H1 (cell line): ENCODE measurements around the gene MED17. TPM values are rescaled to one million over a fixed set of nuclear protein-coding genes. Genes with fewer than 3 reads are reported as not detected.

Experiments
- EGR1 ChIP-seq: IDR thresholded peaks from 2 replicates; pipeline ENCODE4 v1.6.1; 2011; ENCODE audit warnings: low read depth, low read length, borderline replicate concordance
- EZH2 ChIP-seq: fragments of 200-600 bp; sonication (generic); IDR thresholded peaks from 2 replicates; pipeline ENCODE4 v1.7.1; 2012; ENCODE audit warnings: low read depth, mild to moderate bottlenecking, moderate library complexity, low read length, inconsistent platforms; ENCODE audit not compliant: severe bottlenecking
- polyA plus RNA-seq, 7 experiments: library from polyadenylated mRNA; depleted of rRNA in 3 of 7; stranded (reverse) in 5 of 7; unstranded in 2 of 7; fragments of >200 nt in 5 of 7; fragments of 200-250 nt in 2 of 7; gene quantifications; 1 replicate in 5 of 7; 2 replicates in 1 of 7; 4 replicates in 1 of 7; pipeline versions ENCODE4 v1.2.1 to v1.2.3, GENCODE V29; 2011 to 2013; ENCODE audit warnings: missing spikeins in 2 of 7, mixed read lengths in 2 of 7
- total RNA-seq: library from RNA; stranded (reverse); fragmentation: NEBNext Ultra II Directional; extraction: Animal tissue kit (Norgen Biotek cat#: 25700); gene quantifications from 2 replicates; pipeline ENCODE4 v1.2.1, GENCODE V29; 2021

Gene MED17
- total and polyA plus RNA-seq, 2 of the 8 experiments (the other 6 are each of a cell fraction or from before 2014, with no cell fraction given): 8.8 to 33.7 TPM

- no peak for TF ChIP-seq EGR1
- no peak for TF ChIP-seq EZH2
- TF ChIP-seq, all 59 proteins: peak for 0
These were observed 23.9 kb downstream of the MED17 start (continued) for GRCh38 chr11:93807980-93808379.
